ENCODE measurements around the gene NKX2-3. TPM values are rescaled to one million over a fixed set of nuclear protein-coding genes. Genes with fewer than 3 reads are reported as not detected.
A peak's percentile ranks its signal among the peaks of the same experiment; 100 is the strongest.

Gene NKX2-3
- total and polyA plus RNA-seq, 8 donors, result 0.45 to 5.8 (median 1.1) TPM; not detected in 1

DNA sequence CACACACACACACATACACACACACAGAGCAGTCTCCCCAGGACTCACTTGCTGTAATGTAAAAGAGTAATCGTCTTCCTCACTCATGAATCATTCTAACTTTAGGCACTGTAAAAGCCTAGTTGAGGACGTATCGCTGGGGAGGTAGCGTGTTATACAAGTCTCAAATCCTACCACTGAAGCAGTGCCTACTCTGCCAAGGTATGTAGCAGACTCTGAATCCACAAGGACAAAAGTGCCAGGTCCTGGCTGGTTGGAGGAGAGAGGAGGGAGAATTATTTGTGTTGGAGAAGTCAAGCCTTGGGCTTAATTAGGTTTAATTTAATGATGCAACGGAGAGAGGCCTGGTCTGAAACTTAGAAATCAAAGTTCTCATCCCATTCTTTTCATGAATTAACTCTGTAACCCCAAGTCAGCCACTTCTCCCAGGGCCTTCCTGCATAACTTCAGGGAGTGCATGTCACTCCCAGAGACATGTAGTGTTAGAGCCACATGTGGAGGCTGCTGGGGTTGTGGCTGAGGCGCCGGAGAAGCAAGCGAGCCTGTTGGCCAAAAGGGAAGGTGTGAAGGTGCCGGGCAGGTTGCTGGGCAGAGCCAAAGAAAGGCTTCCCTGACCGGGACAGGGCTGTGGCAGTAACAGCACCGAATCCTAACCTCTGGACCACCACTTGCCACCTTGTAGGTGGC, 36.7 kb downstream of the NKX2-3 start:
- intact Hi-C loops (cut with DNase I; ENCODE audit: low total_unique reads), result no loop called here
- no peak for DNase-seq
- TF ChIP-seq POLR2AphosphoS5 (IDR thresholded peaks at IDR 0.05), result no peak
- TF ChIP-seq, protein P1, sequence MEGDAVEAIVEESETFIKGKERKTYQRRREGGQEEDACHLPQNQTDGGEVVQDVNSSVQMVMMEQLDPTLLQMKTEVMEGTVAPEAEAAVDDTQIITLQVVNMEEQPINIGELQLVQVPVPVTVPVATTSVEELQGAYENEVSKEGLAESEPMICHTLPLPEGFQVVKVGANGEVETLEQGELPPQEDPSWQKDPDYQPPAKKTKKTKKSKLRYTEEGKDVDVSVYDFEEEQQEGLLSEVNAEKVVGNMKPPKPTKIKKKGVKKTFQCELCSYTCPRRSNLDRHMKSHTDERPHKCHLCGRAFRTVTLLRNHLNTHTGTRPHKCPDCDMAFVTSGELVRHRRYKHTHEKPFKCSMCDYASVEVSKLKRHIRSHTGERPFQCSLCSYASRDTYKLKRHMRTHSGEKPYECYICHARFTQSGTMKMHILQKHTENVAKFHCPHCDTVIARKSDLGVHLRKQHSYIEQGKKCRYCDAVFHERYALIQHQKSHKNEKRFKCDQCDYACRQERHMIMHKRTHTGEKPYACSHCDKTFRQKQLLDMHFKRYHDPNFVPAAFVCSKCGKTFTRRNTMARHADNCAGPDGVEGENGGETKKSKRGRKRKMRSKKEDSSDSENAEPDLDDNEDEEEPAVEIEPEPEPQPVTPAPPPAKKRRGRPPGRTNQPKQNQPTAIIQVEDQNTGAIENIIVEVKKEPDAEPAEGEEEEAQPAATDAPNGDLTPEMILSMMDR (IDR thresholded peaks at IDR 0.05), result no peak
- no peak for TF ChIP-seq EP300 (IDR thresholded peaks at IDR 0.05)
- TF ChIP-seq POLR2A (IDR thresholded peaks at IDR 0.05), result no peak
- Histone ChIP-seq H3K4me3 (no peak overlapping the region), H3K27me3 (peaks cover 0 to 30% (median 0%) of the 10 kb centered on the region in 3 donors), H3K36me3 (no peaks in the 10 kb centered on the region), H3K27ac (no peak overlapping the region), H3K4me1 (no peaks in the 10 kb centered on the region), H3K9me3 (no peaks in the 10 kb centered on the region)
- 61 to 68% (median 65%) methylated on average over 11 of the region's 11 CpGs for WGBS, 5 donors

DNA sequence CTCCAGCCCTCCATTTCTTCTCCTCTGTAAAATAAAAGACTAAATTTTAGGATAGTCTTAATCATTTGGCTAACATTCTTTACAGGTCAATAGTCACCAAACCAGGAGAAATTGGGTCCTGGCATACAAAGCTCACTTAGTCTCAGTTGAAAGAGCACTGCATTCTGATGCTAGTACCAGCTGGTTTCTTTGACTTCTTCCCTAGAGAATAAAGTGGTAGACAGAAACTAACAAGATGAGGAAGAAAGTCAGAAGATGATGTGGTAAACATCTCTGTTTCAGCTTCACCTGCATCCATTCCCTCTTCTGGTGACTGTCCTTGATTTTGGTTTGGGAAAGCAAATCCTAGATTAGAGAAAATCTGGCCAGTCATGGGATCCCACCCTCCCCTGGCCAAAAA, 37.2 kb downstream of the NKX2-3 start:
- no peak for TF ChIP-seq POLR2A (IDR thresholded peaks at IDR 0.05)
- TF ChIP-seq POLR2AphosphoS5 (IDR thresholded peaks at IDR 0.05), result no peak
- TF ChIP-seq, protein P1 (IDR thresholded peaks at IDR 0.05), result no peak
- TF ChIP-seq EP300 (IDR thresholded peaks at IDR 0.05), result no peak
- peaks cover 0 to 30% (median 0%) of the 10 kb centered on the region in 3 donors for H3K27me3 ChIP-seq
- no peak overlapping the region for H3K27ac ChIP-seq
- H3K36me3 ChIP-seq, result no peaks in the 10 kb centered on the region
- intact Hi-C loops (cut with DNase I; ENCODE audit: low total_unique reads), result no loop called here
- no peaks in the 10 kb centered on the region for H3K9me3 ChIP-seq
- H3K4me1 ChIP-seq, result no peaks in the 10 kb centered on the region
- H3K4me3 ChIP-seq, result no peak overlapping the region
- DNase-seq, result no peak

DNA sequence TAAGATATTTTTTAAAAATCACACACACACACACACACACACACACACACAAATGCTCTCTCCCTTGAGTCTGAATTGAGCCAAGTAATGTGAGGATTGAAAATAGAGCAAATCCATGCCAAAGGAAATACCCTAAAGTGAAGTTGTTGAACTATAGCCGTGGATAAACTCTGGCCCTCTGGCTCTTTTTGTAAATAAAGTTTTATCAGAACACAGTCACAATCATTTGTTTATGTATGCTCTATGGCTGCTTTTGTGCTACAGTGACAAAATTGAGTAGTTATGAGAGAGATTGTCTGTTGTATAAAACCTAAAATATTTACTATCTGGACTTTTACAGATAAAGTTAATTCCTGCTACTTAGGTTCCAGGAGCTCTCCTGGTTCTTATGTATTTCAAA, 39.1 kb downstream of the NKX2-3 start:
- WGBS, 5 donors, result 9 to 49% (median 41%) methylated on average over 1 of the region's 1 CpG
- H3K27ac ChIP-seq, result no peak overlapping the region
- no peaks in the 10 kb centered on the region for H3K9me3 ChIP-seq
- no peak for DNase-seq
- peaks cover 0 to 30% (median 0%) of the 10 kb centered on the region in 3 donors for H3K27me3 ChIP-seq
- intact Hi-C loops (cut with DNase I; ENCODE audit: low total_unique reads), result no loop called here
- H3K4me3 ChIP-seq, result no peak overlapping the region
- no peaks in the 10 kb centered on the region for H3K36me3 ChIP-seq
- TF ChIP-seq, protein P1 (IDR thresholded peaks at IDR 0.05), result no peak
- no peaks in the 10 kb centered on the region for H3K4me1 ChIP-seq

DNA sequence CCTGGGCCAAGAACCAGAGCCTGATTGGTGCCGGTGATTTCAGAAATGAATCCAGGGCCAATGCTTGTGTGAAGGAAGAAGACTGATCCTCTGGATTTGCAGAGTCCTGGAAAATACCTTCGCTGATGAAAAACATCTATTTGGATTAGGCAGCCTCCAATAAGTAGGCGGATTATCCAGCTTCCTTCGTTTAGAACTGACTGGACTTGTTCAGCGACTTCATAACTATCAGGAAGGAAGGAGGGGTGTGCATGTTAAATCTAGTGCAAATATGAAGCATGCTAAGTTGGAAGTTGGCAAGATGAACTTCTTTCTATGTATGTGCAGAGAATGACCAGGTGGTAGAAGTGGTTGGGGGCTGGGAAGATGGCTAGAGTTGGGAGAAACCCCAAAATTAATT, 41.0 kb downstream of the NKX2-3 start:
- intact Hi-C loops (cut with DNase I; ENCODE audit: low total_unique reads), result no loop called here
- DNase-seq, result peak in 1 of 2 donors; percentile 30
- Histone ChIP-seq H3K36me3 (no peaks in the 10 kb centered on the region), H3K27me3 (peaks cover 0 to 24% (median 0%) of the 10 kb centered on the region in 3 donors), H3K27ac (no peak overlapping the region), H3K9me3 (no peaks in the 10 kb centered on the region), H3K4me3 (no peak overlapping the region), H3K4me1 (no peaks in the 10 kb centered on the region)
- no peak for TF ChIP-seq POLR2AphosphoS5 (IDR thresholded peaks at IDR 0.05)
- no peak for TF ChIP-seq EP300 (IDR thresholded peaks at IDR 0.05)
- TF ChIP-seq POLR2A (IDR thresholded peaks at IDR 0.05), result no peak
- TF ChIP-seq, protein P1 (IDR thresholded peaks at IDR 0.05), result no peak
- WGBS, 5 donors, result 29 to 53% (median 42%) methylated on average over 5 of the region's 5 CpGs

Measured in stomach (tissue), 9 donors.